ENCODE results near the gene TAP2. TPM values are rescaled to one million over a fixed set of nuclear protein-coding genes. Genes with fewer than 3 reads are reported as not detected.
"Not testable (repeated sequence)": the region's sequence is repeated elsewhere in the genome, so short reads cannot be mapped to it uniquely, and the experiment has no call there.

The TAP2 gene
- polyA plus RNA-seq, 1 donor from 2014 or later, result 1.2 TPM

- Histone ChIP-seq H3F3A (ENCODE audit: insufficient read depth, low read length, poor library complexity, severe bottlenecking) (no peaks in the 10 kb centered on the region), H3K9ac (ENCODE audit: low read length) (no peak overlapping the region), H3K9me3 (ENCODE audit: low read length) (no peaks in the 10 kb centered on the region), H3K27ac (ENCODE audit: low read length) (no peak overlapping the region), H3K36me3 (ENCODE audit: insufficient read depth, low read length) (no peaks in the 10 kb centered on the region), H3K4me2 (ENCODE audit: low read length) (no peak overlapping the region), H3K27me3 (ENCODE audit: insufficient read depth, low read depth, low read length) (no peaks in the 10 kb centered on the region), H2AFZ (ENCODE audit: low read depth, low read length) (no peak overlapping the region), H3K79me2 (replicated peaks; ENCODE audit: insufficient read depth, low read length) (no peaks in the 10 kb centered on the region), H3K4me3 (ENCODE audit: low read length) (no peak overlapping the region), H4K20me1 (ENCODE audit: insufficient read depth) (no peaks in the 10 kb centered on the region), H3K9me2 (ENCODE audit: insufficient read depth, low read length) (no peaks in the 10 kb centered on the region)
- TF ChIP-seq SMC3 (conservative IDR thresholded peaks at IDR 0.05; ENCODE audit: poor library complexity) (no peak), POLR2AphosphoS5 (IDR thresholded peaks at IDR 0.05) (no peak), MXI1 (conservative IDR thresholded peaks at IDR 0.05; ENCODE audit: poor library complexity, severe bottlenecking) (no peak), EZH2 (IDR thresholded peaks at IDR 0.05; ENCODE audit: borderline replicate concordance, insufficient read depth, low read length, poor library complexity, severe bottlenecking) (no peak), REST (IDR thresholded peaks at IDR 0.05; ENCODE audit: borderline replicate concordance) (no peak), CTCF (IDR thresholded peaks at IDR 0.05; ENCODE audit: poor library complexity, severe bottlenecking) (no peak), RAD21 (conservative IDR thresholded peaks at IDR 0.05) (no peak), EP300 (conservative IDR thresholded peaks at IDR 0.05; ENCODE audit: poor library complexity, severe bottlenecking) (no peak), TAF1 (IDR thresholded peaks at IDR 0.05; ENCODE audit: low read depth) (no peak)
These were observed 29.4 kb downstream of the TAP2 start for GRCh38 chr6:32809171-32809570.

- Histone ChIP-seq H3K4me2 (ENCODE audit: low read length) (no peak overlapping the region), H3K36me3 (ENCODE audit: insufficient read depth, low read length) (no peaks in the 10 kb centered on the region), H3K4me3 (ENCODE audit: low read length) (no peak overlapping the region), H3K27ac (ENCODE audit: low read length) (no peak overlapping the region), H3K9me2 (ENCODE audit: insufficient read depth, low read length) (no peaks in the 10 kb centered on the region), H3K27me3 (ENCODE audit: insufficient read depth, low read depth, low read length) (no peaks in the 10 kb centered on the region), H3K9me3 (ENCODE audit: low read length) (no peaks in the 10 kb centered on the region), H3K9ac (ENCODE audit: low read length) (no peak overlapping the region), H3F3A (ENCODE audit: insufficient read depth, low read length, poor library complexity, severe bottlenecking) (no peaks in the 10 kb centered on the region), H3K79me2 (replicated peaks; ENCODE audit: insufficient read depth, low read length) (no peaks in the 10 kb centered on the region), H4K20me1 (ENCODE audit: insufficient read depth) (no peaks in the 10 kb centered on the region), H2AFZ (ENCODE audit: low read depth, low read length) (no peak overlapping the region)
- TF ChIP-seq CTCF (IDR thresholded peaks at IDR 0.05; ENCODE audit: poor library complexity, severe bottlenecking), result no peak
- TF ChIP-seq SMC3 (conservative IDR thresholded peaks at IDR 0.05; ENCODE audit: poor library complexity), result no peak
- no peak for TF ChIP-seq MXI1 (conservative IDR thresholded peaks at IDR 0.05; ENCODE audit: poor library complexity, severe bottlenecking)
- no peak for TF ChIP-seq POLR2AphosphoS5 (IDR thresholded peaks at IDR 0.05)
- no peak for TF ChIP-seq EP300 (conservative IDR thresholded peaks at IDR 0.05; ENCODE audit: poor library complexity, severe bottlenecking)
- TF ChIP-seq TAF1 (IDR thresholded peaks at IDR 0.05; ENCODE audit: low read depth), result no peak
- no peak for TF ChIP-seq REST (IDR thresholded peaks at IDR 0.05; ENCODE audit: borderline replicate concordance)
- TF ChIP-seq RAD21 (conservative IDR thresholded peaks at IDR 0.05), result no peak
- TF ChIP-seq EZH2 (IDR thresholded peaks at IDR 0.05; ENCODE audit: borderline replicate concordance, insufficient read depth, low read length, poor library complexity, severe bottlenecking), result no peak
These were observed 31.4 kb downstream of the TAP2 start for GRCh38 chr6:32807020-32807580.

GRCh38 chr6:32805404-32805803 is 33.1 kb downstream of the TAP2 start:
- H3K27ac ChIP-seq (ENCODE audit: low read length); H3K36me3 ChIP-seq (ENCODE audit: insufficient read depth, low read length); H3F3A ChIP-seq (ENCODE audit: insufficient read depth, low read length, poor library complexity, severe bottlenecking): not testable (repeated sequence)

More at GRCh38 chr6:32805404-32805803, 33.1 kb downstream of the TAP2 start:
- H3K4me3 ChIP-seq (ENCODE audit: low read length); H2AFZ ChIP-seq (ENCODE audit: low read depth, low read length); H3K4me2 ChIP-seq (ENCODE audit: low read length); H3K79me2 ChIP-seq (replicated peaks; ENCODE audit: insufficient read depth, low read length); H4K20me1 ChIP-seq (ENCODE audit: insufficient read depth); H3K9ac ChIP-seq (ENCODE audit: low read length); H3K9me3 ChIP-seq (ENCODE audit: low read length); H3K9me2 ChIP-seq (ENCODE audit: insufficient read depth, low read length); H3K27me3 ChIP-seq (ENCODE audit: insufficient read depth, low read depth, low read length): not testable (repeated sequence)
